Parathyroid adenoma (tissue), 2 donors: Measurements from ENCODE around the gene ROCK2.

ENCODE experiments used
- H2AFZ ChIP-seq: fragments of 300-600 bp; sonication (generic); one replicate; pipeline ENCODE4 v1.7.0; 2017; ENCODE audit warnings: antibody characterized with exemption, mild to moderate bottlenecking
- H3K27ac ChIP-seq: fragments of 300-600 bp; sonication (generic); one replicate; pipeline ENCODE4 v1.7.0; 2017
- H3K27me3 ChIP-seq: fragments of 300-600 bp; sonication (generic); one replicate; pipeline ENCODE4 v1.7.0; 2017; ENCODE audit warnings: low read length; ENCODE audit not compliant: control insufficient read depth, insufficient read depth
- H3K36me3 ChIP-seq: fragments of 300-600 bp; sonication (generic); one replicate; pipeline ENCODE4 v1.7.0; 2017; ENCODE audit warnings: low read length; ENCODE audit not compliant: control insufficient read depth, insufficient read depth
- H3K4me1 ChIP-seq: fragments of 300-600 bp; sonication (generic); one replicate; pipeline ENCODE4 v1.7.0; 2017; ENCODE audit warnings: control low read depth
- H3K4me2 ChIP-seq: fragments of 300-600 bp; sonication (generic); one replicate; pipeline ENCODE4 v1.7.0; 2017; ENCODE audit warnings: low read length
- H3K4me3 ChIP-seq: fragments of 300-600 bp; sonication (generic); one replicate; pipeline ENCODE4 v1.7.0; 2017; ENCODE audit warnings: low read depth, low read length
- H3K79me2 ChIP-seq: fragments of 300-600 bp; sonication (generic); one replicate; pipeline ENCODE4 v1.7.0; 2017; ENCODE audit warnings: control low read depth
- H3K9ac ChIP-seq: fragments of 300-600 bp; sonication (generic); one replicate; pipeline ENCODE4 v1.7.0; 2017; ENCODE audit warnings: mild to moderate bottlenecking
- H3K9me3 ChIP-seq: fragments of 300-600 bp; sonication (generic); one replicate; pipeline ENCODE4 v1.7.0; 2017; ENCODE audit warnings: low read length; ENCODE audit not compliant: control insufficient read depth
- CTCF ChIP-seq: fragments of 300-600 bp; sonication (generic); IDR thresholded peaks from one replicate; pipeline ENCODE4 v1.7.0; 2017; ENCODE audit warnings: antibody characterized with exemption, mild to moderate bottlenecking
- donor health status: primary hyperparathyroidism.

The ROCK2 gene

DNA sequence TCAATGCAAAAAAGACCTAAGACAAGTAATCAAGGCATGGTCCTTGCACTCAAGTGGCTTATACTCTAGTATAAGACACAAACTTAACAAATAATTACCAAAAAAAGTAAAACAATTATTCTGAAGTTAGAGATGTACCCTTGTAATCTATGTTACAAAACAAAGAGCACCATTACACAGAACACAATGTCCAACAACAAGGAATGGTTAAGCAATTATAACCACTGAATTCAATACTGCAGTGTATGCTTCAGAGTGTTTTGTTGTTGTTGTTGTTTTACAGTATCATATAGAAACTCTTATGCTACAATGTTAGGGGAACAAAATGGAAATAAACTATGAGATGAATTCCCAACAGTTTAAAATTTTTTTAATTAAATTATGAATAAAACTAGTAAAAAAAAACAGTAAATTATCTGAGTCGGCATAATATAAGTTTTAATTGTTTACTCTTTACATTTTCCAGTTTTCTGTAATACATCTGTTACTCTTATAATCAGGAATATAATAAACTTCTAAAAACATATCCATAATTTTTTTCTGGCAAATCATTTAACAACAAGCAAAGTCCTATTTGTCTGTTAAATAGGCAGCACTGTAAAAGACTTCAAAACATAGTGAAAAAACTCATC lies 29.2 kb downstream of the ROCK2 start:
- H3K9me3 ChIP-seq = no peaks in the 10 kb centered on the region
- no peak overlapping the region for H2AFZ ChIP-seq
- peaks cover 2% of the 10 kb centered on the region for H3K4me1 ChIP-seq
- no peaks in the 10 kb centered on the region for H3K36me3 ChIP-seq
- H3K79me2 ChIP-seq = peaks cover 17% of the 10 kb centered on the region
- no peak overlapping the region for H3K4me2 ChIP-seq
- no peak overlapping the region for H3K27ac ChIP-seq
- no peak overlapping the region for H3K4me3 ChIP-seq
- no peak overlapping the region for H3K9ac ChIP-seq
- H3K27me3 ChIP-seq = no peaks in the 10 kb centered on the region
- no peak for TF ChIP-seq CTCF

DNA sequence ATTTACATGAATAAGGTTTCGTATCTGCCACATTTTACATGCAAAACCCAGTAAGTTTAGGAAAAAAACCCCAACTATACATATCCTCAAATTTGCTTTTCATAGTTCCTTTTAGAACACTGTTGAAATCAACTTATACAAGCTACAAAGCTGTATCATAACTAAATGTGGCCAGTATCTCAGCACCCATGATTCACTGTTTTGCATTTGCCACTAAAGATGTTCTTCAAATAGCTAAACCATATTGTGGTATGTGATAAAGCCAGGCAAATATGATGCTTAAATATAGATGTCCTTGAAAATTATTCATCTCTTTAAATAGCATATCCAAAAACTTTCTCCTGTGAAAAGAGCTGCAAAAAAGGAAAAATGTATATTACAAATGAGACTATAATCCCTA lies 29.9 kb downstream of the ROCK2 start:
- no peak for TF ChIP-seq CTCF
- H3K27ac ChIP-seq = no peak overlapping the region
- H3K4me1 ChIP-seq = peaks cover 8% of the 10 kb centered on the region
- H3K36me3 ChIP-seq = no peaks in the 10 kb centered on the region
- H3K9me3 ChIP-seq = no peaks in the 10 kb centered on the region
- H3K4me3 ChIP-seq = no peak overlapping the region
- no peak overlapping the region for H2AFZ ChIP-seq
- H3K9ac ChIP-seq = no peak overlapping the region
- no peak overlapping the region for H3K4me2 ChIP-seq
- H3K79me2 ChIP-seq = peaks cover 17% of the 10 kb centered on the region
- no peaks in the 10 kb centered on the region for H3K27me3 ChIP-seq

GRCh38 chr2:11312770-11313471 lies 31.5 kb downstream of the ROCK2 start:
- H3K27ac ChIP-seq = no peak overlapping the region

DNA sequence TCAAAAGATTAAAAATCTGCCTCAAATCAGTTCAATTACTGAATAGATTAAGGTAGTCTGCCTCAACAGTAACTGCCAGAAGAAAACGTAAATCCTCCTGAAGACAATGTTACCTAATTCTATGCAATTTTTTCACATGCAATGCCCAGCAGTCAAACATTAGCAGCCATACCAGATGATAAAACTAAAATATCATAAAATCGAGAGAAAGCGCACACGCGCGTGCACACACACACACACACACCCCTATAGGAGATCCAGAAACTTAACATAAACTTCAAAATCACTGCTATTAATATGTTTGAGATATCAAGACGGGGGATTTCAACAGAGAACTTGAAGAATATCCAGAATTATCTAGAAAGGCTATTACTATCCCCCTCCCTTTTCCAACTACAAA lies 32.9 kb downstream of the ROCK2 start:
- Histone ChIP-seq H2AFZ (no peak overlapping the region), H3K9ac (no peak overlapping the region), H3K36me3 (no peaks in the 10 kb centered on the region), H3K79me2 (peaks cover 20% of the 10 kb centered on the region), H3K4me3 (no peak overlapping the region), H3K9me3 (no peaks in the 10 kb centered on the region), H3K27ac (no peak overlapping the region), H3K4me2 (no peak overlapping the region), H3K4me1 (peaks cover 10% of the 10 kb centered on the region), H3K27me3 (no peaks in the 10 kb centered on the region)
- no peak for TF ChIP-seq CTCF

More at GRCh38 chr2:11312770-11313471, 31.5 kb downstream of the ROCK2 start:
- no peak for TF ChIP-seq CTCF
- H3K4me3 ChIP-seq = no peak overlapping the region
- H3K9ac ChIP-seq = no peak overlapping the region
- no peak overlapping the region for H2AFZ ChIP-seq
- peaks cover 18% of the 10 kb centered on the region for H3K79me2 ChIP-seq
- H3K36me3 ChIP-seq = no peaks in the 10 kb centered on the region
- peaks cover 8% of the 10 kb centered on the region for H3K4me1 ChIP-seq
- no peaks in the 10 kb centered on the region for H3K27me3 ChIP-seq
- no peak overlapping the region for H3K4me2 ChIP-seq
- no peaks in the 10 kb centered on the region for H3K9me3 ChIP-seq

GRCh38 chr2:11310212-11310611 lies 34.2 kb downstream of the ROCK2 start:
- Histone ChIP-seq H3K27ac (no peak overlapping the region), H3K79me2 (peaks cover 26% of the 10 kb centered on the region), H3K4me1 (peaks cover 10% of the 10 kb centered on the region), H2AFZ (no peak overlapping the region), H3K9ac (no peak overlapping the region), H3K4me2 (no peak overlapping the region), H3K36me3 (no peaks in the 10 kb centered on the region), H3K9me3 (no peaks in the 10 kb centered on the region), H3K27me3 (no peaks in the 10 kb centered on the region), H3K4me3 (no peak overlapping the region)
- TF ChIP-seq CTCF = no peak
